NCI-H2171 (cell line): ENCODE results near the gene TGFB1.
"Not testable (repeated sequence)": the region's sequence is repeated elsewhere in the genome, so short reads cannot be mapped to it uniquely, and the experiment has no call there.

Source experiments
- DNase-seq: peaks from one replicate; lab custom pipeline; 2025; lab: John Stamatoyannopoulos, UW

TGFB1 gene

DNA sequence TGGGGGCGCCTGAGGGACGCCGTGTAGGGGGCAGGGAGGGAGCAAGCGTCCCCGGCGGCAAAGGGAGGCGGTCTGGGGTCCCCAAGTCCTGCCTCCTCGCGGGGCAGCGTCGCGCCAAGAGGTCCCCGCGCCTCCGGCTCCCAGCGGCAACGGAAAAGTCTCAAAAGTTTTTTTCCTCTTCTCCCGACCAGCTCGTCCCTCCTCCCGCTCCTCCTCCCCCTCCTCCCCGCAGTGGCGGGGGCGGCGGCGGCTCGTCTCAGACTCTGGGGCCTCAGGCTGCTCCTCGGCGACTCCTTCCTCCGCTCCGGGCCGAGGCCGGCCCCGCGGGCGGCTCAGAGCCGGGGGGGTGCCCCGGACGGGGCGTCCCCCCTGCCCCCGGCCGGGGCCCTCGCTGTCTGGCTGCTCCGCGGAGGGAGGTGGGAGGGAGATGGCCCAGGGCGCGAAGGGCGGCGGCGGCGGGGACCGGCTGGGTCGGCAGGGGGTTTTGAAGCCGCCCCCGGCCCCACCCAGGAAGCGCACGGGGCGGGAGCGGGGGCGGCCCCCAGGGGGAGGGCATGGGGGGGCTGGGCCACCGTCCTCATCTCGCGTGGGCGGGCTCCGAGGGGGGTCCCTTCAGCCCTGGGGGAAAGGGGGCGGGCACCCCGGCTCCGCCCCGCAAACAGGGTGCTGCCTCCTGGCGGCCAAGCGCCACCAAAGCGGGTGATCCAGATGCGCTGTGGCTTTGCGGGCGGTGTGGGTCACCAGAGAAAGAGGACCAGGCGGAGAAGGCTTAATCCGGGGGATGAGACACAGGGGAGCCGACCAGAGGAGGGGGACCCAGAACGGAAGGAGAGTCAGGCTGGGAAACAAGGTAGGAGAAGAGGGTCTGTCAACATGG, at the start of gene TGFB1:
Gene TGFB1 (minus strand): TSS at position 457 of the 877 bp plus-strand sequence. CDS start 878 bp downstream, outside the sequence.
- no peak for DNase-seq

DNA sequence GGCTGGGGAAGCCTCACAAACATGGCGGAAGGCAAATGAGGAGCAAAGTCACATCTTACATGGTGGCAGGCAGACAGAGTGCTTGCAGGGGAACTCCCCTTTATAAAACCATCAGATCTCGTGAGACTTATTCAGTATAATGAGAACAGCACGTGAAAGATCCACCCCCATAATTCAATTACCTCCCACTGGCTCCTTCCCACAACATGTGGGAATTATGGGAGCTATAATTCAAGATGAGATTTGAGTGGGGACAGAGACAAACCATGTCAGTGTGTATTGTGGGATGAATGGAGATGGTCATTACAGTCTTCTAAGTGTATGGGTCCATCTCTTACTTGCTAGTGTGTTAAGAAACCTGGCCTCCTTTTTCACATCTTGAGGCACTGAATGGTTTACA, 48.3 kb upstream of the TGFB1 start:
- DNase-seq, result no peak

DNA sequence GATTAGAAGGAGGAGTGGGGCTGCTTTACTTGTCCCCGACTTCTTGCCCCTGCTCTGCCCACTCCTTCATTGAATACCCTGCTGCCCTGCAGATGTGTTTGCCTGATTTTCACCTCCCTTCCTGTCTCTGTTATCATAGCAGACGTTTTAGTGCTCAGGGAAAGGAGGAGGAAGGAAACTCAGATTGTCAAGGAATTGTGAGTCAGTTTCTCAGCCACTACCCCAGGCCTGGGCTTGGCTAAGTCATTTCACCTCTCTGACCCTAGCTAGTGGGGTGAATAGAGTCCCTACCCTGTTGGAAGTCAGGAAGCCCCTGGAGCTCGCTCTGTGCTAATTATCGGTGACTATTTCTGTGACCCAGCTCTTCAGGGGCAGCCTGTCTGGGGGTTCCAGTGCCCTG, 47.8 kb upstream of the TGFB1 start:
- DNase-seq, result no peak

DNA sequence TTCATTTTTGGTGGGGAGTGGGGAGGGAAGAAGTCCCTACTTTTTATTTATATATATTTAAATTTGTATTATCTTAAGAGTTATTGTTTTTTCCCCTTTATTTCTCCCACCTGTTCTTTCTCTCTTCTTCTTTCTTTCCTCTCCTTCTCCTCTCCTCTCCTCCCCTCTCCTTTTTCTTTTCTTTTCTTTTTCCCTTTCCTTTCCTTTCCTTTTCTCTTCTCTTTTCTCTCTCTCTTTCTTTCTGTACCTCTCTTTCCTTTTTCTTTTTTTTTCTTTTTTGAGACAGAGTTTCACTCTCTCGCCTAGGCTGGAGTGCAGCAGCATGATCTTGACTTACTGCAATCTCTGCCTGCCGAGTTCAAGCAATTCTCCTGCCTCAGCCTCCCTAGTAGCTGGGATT, 45.8 kb upstream of the TGFB1 start:
- no peak for DNase-seq

DNA sequence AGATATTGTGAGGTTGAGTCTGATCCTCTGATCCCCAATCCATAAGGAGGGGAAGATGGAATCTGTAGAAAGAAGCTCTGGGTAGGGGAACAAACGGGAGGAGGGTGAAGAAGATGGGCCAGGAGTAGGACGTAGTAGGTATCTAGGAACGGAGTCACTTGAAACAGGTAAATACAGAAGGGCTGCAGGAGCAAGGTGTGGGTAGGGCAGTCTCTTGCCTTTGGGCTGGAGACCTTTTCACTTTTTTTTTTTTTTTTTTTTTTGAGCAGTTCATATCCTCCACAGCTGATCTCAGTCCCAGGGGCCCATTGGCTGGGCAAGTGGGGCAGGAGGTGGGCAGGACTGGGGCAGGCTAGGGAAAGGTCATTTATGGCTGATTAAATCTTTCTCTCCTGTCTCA, 45.4 kb upstream of the TGFB1 start:
- no peak for DNase-seq

DNA sequence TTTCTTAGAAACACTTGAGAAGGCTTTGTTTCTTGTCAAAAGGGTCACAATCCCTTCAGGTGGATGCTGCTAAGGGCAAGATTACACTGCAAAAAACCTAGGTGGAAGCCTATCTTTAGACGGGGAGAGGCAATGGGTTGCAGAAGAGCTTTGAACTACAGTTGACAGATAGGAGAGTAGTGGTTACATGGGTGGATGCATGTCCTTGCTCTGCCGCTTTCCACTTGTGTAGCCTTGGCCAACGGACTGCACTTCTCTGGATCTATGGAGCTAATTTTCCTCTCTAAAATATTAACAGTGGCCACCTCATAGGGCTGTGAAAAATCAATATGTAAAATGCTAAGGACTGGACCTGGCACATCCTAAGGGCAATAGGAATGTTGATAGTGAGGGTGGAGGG, 44.9 kb upstream of the TGFB1 start:
- DNase-seq, result no peak

DNA sequence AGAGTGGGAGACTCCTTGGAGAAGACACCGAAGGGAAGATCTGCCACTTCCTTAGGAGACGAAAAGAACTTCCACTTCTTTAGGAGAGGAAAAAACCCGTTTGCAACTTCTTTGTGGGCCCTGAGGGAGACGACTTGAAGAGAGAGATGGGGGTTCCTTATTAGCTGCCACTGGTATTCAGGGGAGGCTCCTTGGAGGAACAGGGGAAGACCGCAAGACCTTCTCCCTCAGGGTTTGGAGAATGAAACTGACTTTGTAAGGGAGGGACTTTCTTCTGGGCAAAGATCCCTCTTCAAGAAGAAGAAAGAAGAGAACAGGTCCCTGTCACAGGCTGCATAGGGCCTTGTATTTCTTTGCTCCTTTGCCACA, 44.3 kb upstream of the TGFB1 start:
- DNase-seq, result no peak

DNA sequence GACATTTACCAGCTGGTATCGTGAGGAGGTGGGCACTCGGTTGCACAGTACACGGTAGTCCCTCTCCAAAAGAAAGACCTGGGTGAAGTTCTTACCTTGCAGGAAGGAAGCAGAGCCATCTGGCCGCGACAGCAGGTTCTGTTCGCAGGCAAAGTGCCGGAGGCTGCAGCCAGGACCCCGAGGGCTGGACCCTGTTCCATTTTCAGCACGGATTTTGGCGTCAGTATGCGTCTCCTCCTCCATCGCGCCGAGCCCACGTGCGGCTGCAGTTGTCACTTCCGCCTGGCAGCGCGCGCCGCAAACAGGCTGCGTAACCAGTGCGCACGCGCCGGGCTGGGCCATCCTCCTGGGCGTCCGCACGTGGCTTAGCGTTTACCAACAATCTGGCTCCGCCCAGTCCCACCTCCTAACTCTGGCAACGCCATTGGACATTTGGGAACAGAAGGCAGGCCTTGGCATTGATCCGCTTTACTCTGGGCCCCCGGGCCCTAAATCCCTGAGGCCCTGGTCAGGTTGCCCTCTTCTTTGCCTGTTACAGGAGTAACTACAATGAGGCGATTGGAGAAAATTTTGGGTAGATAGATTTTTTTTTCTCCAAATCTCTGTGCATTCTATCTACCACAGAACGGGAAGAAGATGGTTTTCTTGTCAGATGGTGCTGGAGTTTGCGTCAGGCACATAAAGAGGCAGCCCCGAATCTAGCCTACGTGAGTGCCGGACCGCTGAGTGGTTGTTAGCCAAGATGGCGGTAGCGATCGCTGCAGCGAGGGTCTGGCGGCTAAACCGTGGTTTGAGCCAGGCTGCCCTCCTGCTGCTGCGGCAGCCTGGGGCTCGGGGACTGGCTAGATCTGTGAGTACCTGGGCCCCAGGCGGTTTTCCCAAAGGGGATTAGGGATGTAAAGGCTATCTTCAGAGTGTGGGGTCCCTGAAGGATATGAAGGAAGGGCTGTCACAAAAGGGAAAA, 43.6 kb upstream of the TGFB1 start, which contains the start of the genes BCKDHA and EXOSC5:
Gene BCKDHA (plus strand): TSS at position 733 of the 964 bp plus-strand sequence. CDS start 10 bp downstream, at position 743.
Gene EXOSC5 (minus strand): TSS at position 274 of the 964 bp plus-strand sequence. CDS start 31 bp downstream, at position 243.
- peak; percentile 99 for DNase-seq

DNA sequence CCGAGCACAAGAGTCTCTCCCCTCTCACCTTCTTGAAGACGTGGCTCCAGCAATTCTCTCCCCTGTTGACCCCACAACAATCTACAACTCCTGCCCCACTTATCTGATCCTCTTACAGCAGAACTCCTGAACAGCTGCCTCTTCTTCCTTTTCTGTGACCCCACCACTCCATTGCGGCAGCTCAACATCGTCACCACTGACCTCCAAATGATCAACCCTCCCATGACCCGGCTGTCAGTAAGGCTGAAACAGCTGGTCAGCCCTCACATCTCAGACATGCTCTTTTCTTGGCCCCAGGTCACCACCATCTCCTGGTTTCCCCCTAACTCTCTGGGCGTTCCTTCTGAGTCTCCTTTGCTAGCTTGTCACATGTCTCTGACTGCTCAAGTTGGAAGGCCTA, 41.6 kb upstream of the TGFB1 start:
- DNase-seq, result no peak

DNA sequence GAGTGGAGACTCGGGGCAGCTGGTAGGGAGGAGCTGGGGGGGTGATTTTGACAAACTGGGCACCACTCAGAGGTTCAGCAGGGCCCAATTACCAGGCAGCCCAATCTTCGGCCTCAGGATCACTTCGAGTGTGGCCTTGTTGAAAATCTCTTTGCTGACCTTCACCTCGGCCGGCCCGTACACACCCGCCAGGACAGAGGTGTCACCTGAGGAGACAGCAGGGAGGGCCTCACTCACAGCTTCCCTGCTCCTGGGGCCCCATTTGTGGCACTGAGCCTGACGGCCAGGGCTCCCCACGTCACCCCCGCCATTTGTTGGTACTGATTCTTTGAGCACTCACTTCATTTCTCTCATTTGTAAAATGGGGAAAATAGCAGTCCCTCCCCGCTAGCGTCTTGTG, 39.1 kb upstream of the TGFB1 start:
- DNase-seq, result no peak

DNA sequence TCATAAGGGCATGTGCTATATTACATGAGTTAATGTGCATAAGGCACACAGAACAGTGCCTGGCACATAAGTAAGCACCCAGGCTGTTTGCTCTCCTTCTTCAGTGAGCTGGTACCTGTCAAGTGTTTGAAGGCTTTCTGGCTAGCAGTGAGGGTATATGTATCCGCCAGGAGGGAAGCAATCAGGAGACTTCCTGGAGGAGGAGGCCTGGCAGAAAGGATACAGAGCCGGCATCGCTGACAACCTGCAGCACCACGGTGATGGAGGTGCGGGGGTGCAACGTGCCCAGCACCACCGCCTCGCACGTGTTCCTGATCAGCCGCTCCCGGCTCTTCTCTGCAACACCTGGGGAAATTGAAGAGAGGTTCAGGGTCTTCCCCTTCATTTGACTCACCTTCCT, 37.9 kb upstream of the TGFB1 start:
- DNase-seq, result no peak

DNA sequence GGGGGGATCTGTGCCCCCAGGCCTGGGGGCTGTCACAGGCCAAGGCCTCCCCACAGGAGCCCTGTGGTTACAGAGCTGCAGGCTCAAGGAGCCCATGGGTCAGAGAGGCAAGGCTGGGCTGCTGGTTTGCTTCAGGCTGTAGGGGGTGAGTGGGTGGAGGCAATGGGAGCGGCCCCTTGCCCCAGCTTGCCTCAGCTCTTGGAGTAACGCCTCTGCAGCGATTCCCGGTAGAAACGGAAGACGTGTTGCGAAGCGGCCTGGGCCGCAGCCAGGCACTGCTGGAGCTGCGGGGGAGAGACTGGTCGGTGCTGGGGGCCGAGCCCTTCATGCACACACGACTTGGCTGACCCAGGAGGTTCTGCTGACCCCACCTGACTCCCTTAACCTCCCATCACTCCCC, 32.7 kb upstream of the TGFB1 start:
- DNase-seq, result no peak

DNA sequence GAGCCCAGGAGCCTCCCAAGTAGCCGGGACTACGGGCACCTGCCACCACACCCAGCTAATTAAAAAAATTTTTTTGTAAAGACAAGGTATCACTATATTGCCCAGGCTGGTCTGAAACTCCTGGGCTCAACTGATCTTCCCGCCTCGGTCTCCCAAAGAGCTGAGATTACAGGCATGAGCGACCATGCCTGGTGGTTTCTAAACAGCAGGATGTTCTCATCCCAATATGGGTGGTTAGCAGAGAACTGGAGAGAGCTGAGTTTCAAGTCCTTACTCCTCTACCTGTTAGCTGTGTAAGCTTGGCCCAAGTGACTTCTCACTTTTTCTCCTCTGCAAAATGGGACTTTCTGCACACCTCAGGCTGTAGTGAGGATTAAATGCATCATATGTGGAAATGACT, 30.6 kb upstream of the TGFB1 start:
- no peak for DNase-seq

DNA sequence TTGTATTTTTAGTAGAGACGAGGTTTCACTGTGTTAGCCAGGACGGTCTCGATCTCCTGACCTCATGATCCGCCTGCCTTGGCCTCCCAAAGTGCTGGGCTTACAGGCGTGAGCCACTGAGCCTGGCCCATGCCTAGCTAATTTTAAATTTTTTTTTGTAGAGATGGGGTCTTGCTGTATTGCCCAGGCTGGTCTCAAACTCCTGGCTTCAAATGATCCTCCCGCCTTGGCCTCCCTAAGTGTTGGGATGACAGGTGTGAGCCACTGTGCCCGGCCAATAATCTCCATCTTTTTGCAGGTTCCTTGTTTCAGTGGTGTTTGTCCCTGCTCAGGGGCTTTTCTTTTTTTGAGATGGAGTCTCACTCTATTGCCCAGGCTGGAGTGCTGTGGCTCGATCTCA, 27.8 kb upstream of the TGFB1 start:
- DNase-seq, result not testable (repeated sequence)

DNA sequence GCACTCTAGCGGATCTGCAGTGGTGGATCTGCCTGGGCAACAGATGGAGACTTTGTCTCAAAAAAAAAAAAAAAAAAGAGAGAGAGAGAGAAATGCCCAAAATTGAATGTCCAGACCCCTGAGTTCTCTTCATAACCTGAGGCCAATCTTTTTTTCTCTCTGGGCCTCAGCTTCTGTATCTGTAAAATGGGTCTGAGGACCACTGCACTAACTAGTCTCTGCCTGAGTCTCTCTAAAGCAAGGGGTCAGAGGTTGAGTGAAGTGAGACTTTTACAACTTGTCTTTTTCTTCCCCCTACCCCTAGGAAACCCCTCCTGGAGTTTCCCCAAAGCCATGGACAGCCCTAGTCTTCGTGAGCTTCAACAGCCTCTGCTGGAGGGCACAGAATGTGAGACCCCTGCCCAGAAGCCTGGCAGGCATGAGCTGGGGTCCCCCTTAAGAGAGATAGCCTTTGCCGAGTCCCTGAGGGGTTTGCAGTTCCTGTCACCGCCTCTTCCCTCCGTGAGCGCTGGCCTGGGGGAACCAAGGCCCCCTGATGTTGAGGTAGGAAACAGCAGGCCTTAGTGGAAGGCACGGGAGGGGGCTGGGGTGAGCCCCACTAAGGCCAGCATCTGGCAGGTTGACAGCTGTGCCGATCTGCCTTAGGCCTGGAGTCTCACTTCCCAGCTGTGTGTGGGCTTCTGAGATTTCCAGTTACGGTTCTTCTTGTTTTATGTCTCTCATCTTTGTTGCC, 24.4 kb upstream of the TGFB1 start:
- DNase-seq, result no peak

DNA sequence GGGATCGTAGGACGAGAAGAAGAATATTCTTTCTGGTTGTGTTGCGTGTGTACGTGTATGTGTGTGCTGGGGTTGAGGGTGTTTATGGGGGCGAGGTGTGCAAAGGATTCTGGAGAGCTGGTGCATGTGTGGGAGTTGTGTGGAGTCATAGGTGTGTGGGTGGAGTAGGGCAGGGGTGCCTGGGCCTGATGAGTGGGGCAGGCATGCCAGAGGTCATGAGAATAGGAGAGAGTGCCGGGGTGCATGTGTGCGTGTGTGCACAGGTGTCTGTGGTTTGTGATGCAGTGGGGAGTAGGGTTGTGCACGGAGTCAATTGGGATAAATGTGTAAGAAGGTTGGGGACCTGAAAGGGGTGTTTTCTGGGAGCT, 23.3 kb upstream of the TGFB1 start:
- DNase-seq, result no peak

DNA sequence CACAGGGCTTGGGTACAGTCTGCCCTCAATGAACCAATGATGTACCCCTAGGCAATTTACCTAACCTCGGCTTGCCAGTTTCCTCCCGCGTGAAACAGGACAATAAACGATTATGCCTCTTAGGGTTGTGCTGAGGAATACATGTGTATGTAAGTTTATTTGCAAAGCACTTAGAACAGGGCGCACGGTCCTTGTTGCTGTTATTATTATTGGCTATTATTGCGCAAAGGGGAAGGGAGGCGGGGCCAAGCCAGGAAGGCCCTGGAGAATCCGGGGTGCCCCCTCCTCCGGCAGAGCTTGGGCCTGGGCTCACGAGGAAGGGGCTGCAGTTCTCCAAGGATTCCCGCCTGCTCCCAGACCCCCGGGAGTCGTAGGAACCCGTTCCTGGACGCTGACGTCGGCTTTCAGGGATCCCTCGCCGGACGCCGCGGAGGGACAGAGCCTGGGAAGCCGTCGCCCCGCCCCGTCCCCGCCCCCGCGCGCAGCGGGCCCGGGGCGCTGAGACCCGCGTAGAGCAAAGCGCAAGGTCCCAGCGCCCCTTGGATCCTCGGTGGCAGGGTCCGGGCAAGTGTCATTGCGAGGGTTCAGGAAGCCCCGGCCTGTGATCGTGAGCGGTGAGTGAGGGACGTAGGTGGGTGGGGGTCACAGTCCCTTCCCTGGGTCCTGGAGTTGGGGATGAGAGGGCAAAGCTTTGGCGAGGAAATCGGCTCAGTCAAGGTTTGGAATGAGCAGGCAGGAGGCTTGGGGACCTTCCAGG, 22.7 kb upstream of the TGFB1 start, which contains the start of gene TMEM91:
Gene TMEM91 (plus strand): TSS at position 293 of the 757 bp plus-strand sequence. CDS start 1,777 bp downstream, outside the sequence.
- no peak for DNase-seq

DNA sequence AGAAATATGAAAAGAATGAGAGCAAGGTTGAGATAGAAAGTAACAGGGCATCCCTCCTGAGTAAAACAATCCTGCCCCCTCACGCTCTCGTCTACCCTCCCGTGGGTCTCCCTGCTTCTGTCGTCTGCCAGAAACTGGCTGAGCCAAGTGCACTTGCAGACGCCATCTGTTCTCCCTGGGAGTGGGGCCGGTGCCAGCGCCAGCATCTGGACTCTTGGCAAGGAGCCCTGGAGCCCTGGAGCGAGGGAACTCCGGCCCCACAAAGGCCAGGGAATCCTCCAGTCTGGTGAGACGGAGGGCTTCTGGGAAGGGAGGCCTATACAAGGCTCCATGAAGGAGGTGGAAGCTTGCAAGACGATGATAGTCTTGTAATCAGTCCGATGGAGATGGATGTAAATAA, 20.3 kb upstream of the TGFB1 start:
- peak; percentile 90 for DNase-seq

DNA sequence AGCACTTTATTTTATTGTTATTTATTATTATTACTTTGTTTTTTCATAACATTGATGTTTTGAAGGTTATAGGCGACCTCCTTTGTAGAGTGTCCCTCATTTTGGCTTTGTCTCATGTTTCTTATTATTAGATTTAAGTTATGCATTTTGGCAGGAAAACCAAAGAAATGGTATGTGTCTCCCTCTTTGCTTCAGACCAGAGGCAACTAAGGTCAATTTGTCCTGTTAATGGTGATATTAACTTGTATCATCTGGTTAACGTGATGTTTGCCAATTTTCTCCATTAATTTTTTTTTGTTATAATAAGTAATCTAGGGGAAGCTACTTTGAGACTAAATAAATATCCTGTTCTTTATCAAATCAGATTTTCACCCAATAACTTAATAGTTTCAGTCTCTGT, 18.8 kb upstream of the TGFB1 start:
- DNase-seq, result no peak

DNA sequence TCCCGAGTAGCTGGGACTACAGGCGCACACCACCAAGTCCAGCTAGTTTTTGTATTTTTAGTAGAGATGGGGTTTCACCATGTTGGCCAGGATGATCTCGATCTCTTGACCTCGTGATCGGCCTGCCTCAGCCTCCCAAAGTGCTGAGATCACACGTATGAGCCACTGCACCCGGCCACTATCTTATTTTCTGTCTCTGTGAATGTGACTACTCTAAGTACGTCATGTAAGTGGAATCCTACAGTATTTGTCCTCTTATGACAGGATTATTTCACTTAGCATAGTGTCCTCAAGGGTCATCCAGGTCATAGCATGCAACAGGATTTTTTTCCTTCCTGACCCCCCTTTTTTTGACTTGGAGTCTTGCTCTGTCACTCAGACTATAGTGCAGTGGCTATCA, 17.8 kb upstream of the TGFB1 start:
- DNase-seq, result no peak

DNA sequence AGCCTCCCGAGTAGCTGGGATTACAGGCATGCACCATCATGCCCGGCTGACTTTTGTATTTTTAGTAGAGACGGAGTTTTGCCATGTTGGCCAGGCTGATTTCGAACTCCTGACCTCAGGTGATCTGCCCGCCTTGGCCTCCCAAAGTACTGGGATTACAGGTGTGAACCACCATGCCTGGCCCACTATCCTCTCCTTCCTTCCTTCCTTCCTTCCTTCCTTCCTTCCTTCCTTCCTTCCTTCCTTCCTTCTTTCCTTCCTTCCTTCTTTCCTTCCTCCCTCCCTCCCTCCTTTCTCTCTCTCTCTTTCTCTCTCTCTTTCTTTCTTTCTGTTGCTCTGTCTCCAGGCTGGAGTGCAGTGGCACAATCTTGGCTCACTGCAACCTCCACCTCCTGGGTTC, 17.4 kb upstream of the TGFB1 start:
- DNase-seq, result not testable (repeated sequence)
